ENCODE measurements around the gene LCN2. TPM values are rescaled to one million over a fixed set of nuclear protein-coding genes. Genes with fewer than 3 reads are reported as not detected.

The LCN2 gene
- total RNA-seq, 4 donors from 2014 or later: 0.98 to 2.6 TPM; not detected in 2

GRCh38 chr9:128151309-128152132 is 2.3 kb downstream of the LCN2 start:
- intact Hi-C loops (cut with DNase I; ENCODE audit: low total_unique reads): no loop called here
- TF ChIP-seq CTCF (IDR thresholded peaks at IDR 0.05) (no peak), POLR2A (IDR thresholded peaks at IDR 0.05) (no peak)
- no peaks in the 10 kb centered on the region for H3K9me3 ChIP-seq
- H3K27me3 ChIP-seq: no peaks in the 10 kb centered on the region
- H3K36me3 ChIP-seq: no peaks in the 10 kb centered on the region
- no peak overlapping the region for H3K27ac ChIP-seq
- no peak overlapping the region for H3K4me3 ChIP-seq
- no peak for DNase-seq
- no peaks in the 10 kb centered on the region for H3K4me1 ChIP-seq

- Histone ChIP-seq H3K36me3 (no peaks in the 10 kb centered on the region), H3K27me3 (no peaks in the 10 kb centered on the region), H3K27ac (no peak overlapping the region), H3K4me3 (no peak overlapping the region), H3K9me3 (no peaks in the 10 kb centered on the region), H3K4me1 (no peaks in the 10 kb centered on the region)
- no peak for DNase-seq
- intact Hi-C loops (cut with DNase I; ENCODE audit: low total_unique reads): no loop called here
- TF ChIP-seq POLR2A (IDR thresholded peaks at IDR 0.05) (no peak), CTCF (IDR thresholded peaks at IDR 0.05) (no peak)
These were observed 3.1 kb downstream of the LCN2 start for GRCh38 chr9:128152133-128153059.

GRCh38 chr9:128153060-128153946 is 4.0 kb downstream of the LCN2 start:
- no peak overlapping the region for H3K4me3 ChIP-seq
- H3K9me3 ChIP-seq: no peaks in the 10 kb centered on the region
- TF ChIP-seq CTCF (IDR thresholded peaks at IDR 0.05) (no peak), POLR2A (IDR thresholded peaks at IDR 0.05) (no peak)
- intact Hi-C loops (cut with DNase I; ENCODE audit: low total_unique reads): no loop called here
- DNase-seq: no peak
- H3K27ac ChIP-seq: no peak overlapping the region
- no peaks in the 10 kb centered on the region for H3K36me3 ChIP-seq
- no peaks in the 10 kb centered on the region for H3K27me3 ChIP-seq
- no peaks in the 10 kb centered on the region for H3K4me1 ChIP-seq

GRCh38 chr9:128153947-128154695 is 4.9 kb downstream of the LCN2 start:
- no peaks in the 10 kb centered on the region for H3K4me1 ChIP-seq
- no peak for DNase-seq
- no peak overlapping the region for H3K4me3 ChIP-seq
- no peaks in the 10 kb centered on the region for H3K9me3 ChIP-seq
- H3K27ac ChIP-seq: no peak overlapping the region
- no peaks in the 10 kb centered on the region for H3K36me3 ChIP-seq
- intact Hi-C loops (cut with DNase I; ENCODE audit: low total_unique reads): no loop called here
- TF ChIP-seq POLR2A (IDR thresholded peaks at IDR 0.05) (no peak), CTCF (IDR thresholded peaks at IDR 0.05) (no peak)
- H3K27me3 ChIP-seq: no peaks in the 10 kb centered on the region
